ENCODE measurements around the gene ACTL8.

The ACTL8 gene

GRCh38 chr1:17755120-17755519 lies at the start of gene ACTL8:
Gene ACTL8, plus strand, starts transcription at chr1:17755333. Its CDS starts 67,676 bp downstream, at chr1:17823009.
- no peak for DNase-seq (ENCODE audit: low spot score)

- DNase-seq (ENCODE audit: low spot score), result no peak
Observed at GRCh38 chr1:17706445-17706844, 48.7 kb upstream of the ACTL8 start.

GRCh38 chr1:17709981-17710380 lies 45.2 kb upstream of the ACTL8 start:
- no peak for DNase-seq (ENCODE audit: low spot score)

- DNase-seq (ENCODE audit: low spot score), result no peak
Observed at GRCh38 chr1:17710889-17711576, 44.1 kb upstream of the ACTL8 start.

GRCh38 chr1:17711577-17711910 lies 43.6 kb upstream of the ACTL8 start:
- no peak for DNase-seq (ENCODE audit: low spot score)

GRCh38 chr1:17711941-17712340 lies 43.2 kb upstream of the ACTL8 start:
- DNase-seq (ENCODE audit: low spot score), result no peak

- no peak for DNase-seq (ENCODE audit: low spot score)
Observed at GRCh38 chr1:17713993-17714392, 41.1 kb upstream of the ACTL8 start.

- DNase-seq (ENCODE audit: low spot score), result no peak
Observed at GRCh38 chr1:17717594-17718535, 37.3 kb upstream of the ACTL8 start.

- DNase-seq (ENCODE audit: low spot score), result no peak
Observed at GRCh38 chr1:17719874-17720273, 35.3 kb upstream of the ACTL8 start.

- DNase-seq (ENCODE audit: low spot score), result no peak
Observed at GRCh38 chr1:17721444-17721843, 33.7 kb upstream of the ACTL8 start.

- no peak for DNase-seq (ENCODE audit: low spot score)
Observed at GRCh38 chr1:17723684-17724083, 31.4 kb upstream of the ACTL8 start.

- DNase-seq (ENCODE audit: low spot score), result no peak
Observed at GRCh38 chr1:17724150-17724549, 31.0 kb upstream of the ACTL8 start.

GRCh38 chr1:17725084-17725719 lies 29.9 kb upstream of the ACTL8 start:
- DNase-seq (ENCODE audit: low spot score), result no peak

- DNase-seq (ENCODE audit: low spot score), result no peak
Observed at GRCh38 chr1:17725811-17726582, 29.1 kb upstream of the ACTL8 start.

GRCh38 chr1:17728123-17728712 lies 26.9 kb upstream of the ACTL8 start:
- DNase-seq (ENCODE audit: low spot score), result no peak

- DNase-seq (ENCODE audit: low spot score), result no peak
Observed at GRCh38 chr1:17729248-17729647, 25.9 kb upstream of the ACTL8 start.

GRCh38 chr1:17729909-17730308 lies 25.2 kb upstream of the ACTL8 start:
- DNase-seq (ENCODE audit: low spot score), result no peak

GRCh38 chr1:17731460-17731859 lies 23.7 kb upstream of the ACTL8 start:
- no peak for DNase-seq (ENCODE audit: low spot score)

GRCh38 chr1:17732475-17732874 lies 22.7 kb upstream of the ACTL8 start:
- no peak for DNase-seq (ENCODE audit: low spot score)

GRCh38 chr1:17733661-17734060 lies 21.5 kb upstream of the ACTL8 start:
- DNase-seq (ENCODE audit: low spot score), result no peak

GRCh38 chr1:17734609-17735008 lies 20.5 kb upstream of the ACTL8 start:
- no peak for DNase-seq (ENCODE audit: low spot score)

- DNase-seq (ENCODE audit: low spot score), result no peak
Observed at GRCh38 chr1:17735348-17735747, 19.8 kb upstream of the ACTL8 start.

Data from hematopoietic multipotent progenitor cell treated with erythropoietin and hydrocortisone succinate and interleukin-3 and kit ligand, for 17 days (in vitro differentiated cells).